Upper lobe of left lung (tissue), 4 donors: Measurements from ENCODE around the gene CCL22.

Experiments
- EP300 ChIP-seq, 4 donors: sonication (generic); formaldehyde crosslinking; IDR thresholded peaks; one replicate each; pipeline ENCODE4 v1.5.1; 2017; ENCODE audit warnings: antibody characterized with exemption in 4 of 4, control low read depth in 2 of 4
- POLR2A ChIP-seq, 4 donors: fragments of 450-650 bp; IDR thresholded peaks; one replicate each; pipeline ENCODE4 v1.5.1; 2016 to 2017; ENCODE audit warnings: antibody characterized with exemption in 4 of 4, mild to moderate bottlenecking in 2 of 4
- TF ChIP-seq, protein P1 (sequence below), 6 experiments: fragments of 450-650 bp in 4 of 6; fragments of 200-600 bp in 2 of 6; sonication (generic) in 2 of 6; IDR thresholded peaks; one replicate each; pipeline ENCODE4 v1.5.1; 2016 to 2019; ENCODE audit warnings: antibody characterized with exemption in 6 of 6

DNA sequence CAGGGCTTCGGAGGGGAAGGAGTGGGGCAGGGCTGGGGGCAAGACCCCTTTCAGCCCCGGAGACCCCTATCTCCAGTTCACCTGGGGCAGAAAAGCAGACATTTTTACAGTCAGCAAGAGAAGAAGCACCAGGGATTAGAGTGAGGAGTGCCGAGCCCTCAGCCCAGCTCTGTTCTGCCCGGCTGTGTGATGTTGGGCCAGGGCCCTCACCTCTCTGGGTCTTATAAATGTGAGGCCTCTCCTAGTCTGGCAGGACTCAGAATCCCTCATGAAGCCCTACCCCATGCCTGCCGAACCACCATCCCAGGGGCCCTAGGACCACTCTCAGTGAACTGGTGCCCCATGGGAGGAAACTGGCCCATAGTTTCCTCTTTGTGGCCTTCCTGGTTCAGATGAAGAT lies 26.5 kb downstream of the CCL22 start:
- TF ChIP-seq, protein P1, sequence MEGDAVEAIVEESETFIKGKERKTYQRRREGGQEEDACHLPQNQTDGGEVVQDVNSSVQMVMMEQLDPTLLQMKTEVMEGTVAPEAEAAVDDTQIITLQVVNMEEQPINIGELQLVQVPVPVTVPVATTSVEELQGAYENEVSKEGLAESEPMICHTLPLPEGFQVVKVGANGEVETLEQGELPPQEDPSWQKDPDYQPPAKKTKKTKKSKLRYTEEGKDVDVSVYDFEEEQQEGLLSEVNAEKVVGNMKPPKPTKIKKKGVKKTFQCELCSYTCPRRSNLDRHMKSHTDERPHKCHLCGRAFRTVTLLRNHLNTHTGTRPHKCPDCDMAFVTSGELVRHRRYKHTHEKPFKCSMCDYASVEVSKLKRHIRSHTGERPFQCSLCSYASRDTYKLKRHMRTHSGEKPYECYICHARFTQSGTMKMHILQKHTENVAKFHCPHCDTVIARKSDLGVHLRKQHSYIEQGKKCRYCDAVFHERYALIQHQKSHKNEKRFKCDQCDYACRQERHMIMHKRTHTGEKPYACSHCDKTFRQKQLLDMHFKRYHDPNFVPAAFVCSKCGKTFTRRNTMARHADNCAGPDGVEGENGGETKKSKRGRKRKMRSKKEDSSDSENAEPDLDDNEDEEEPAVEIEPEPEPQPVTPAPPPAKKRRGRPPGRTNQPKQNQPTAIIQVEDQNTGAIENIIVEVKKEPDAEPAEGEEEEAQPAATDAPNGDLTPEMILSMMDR (IDR thresholded peaks at IDR 0.05): no peak
- TF ChIP-seq EP300 (IDR thresholded peaks at IDR 0.05) (no peak), POLR2A (IDR thresholded peaks at IDR 0.05) (no peak)
